Measurements from ENCODE around the gene TGFBR3. TPM values are rescaled to one million over a fixed set of nuclear protein-coding genes. Genes with fewer than 3 reads are reported as not detected.
A peak's percentile ranks its signal among the peaks of the same experiment; 100 is the strongest.

TGFBR3 gene
- total and polyA plus RNA-seq, 9 of the 15 experiments (the other 6 are each of a cell fraction or from before 2014, with no cell fraction given), result 3.6 to 32.4 (median 15.6) TPM

GRCh38 chr1:91733108-91733710 is 152.7 kb downstream of the TGFBR3 start (continued):
- TF ChIP-seq NR4A1 (CRISPR knock-in tag; IDR thresholded peaks at IDR 0.05), result no peak
- TF ChIP-seq NR4A1 (tag; IDR thresholded peaks at IDR 0.05), result 0 out of 2 replicates have a peak, but pooled peaks have one; percentile 32
- no peak for TF ChIP-seq UBTF (IDR thresholded peaks at IDR 0.05; ENCODE audit: borderline replicate concordance in 1 of 2, low read depth in 2 of 2, low read length in 2 of 2)
- TF ChIP-seq HMBOX1 (IDR thresholded peaks at IDR 0.05), result no peak
- TF ChIP-seq MTA1 (IDR thresholded peaks at IDR 0.05; ENCODE audit: borderline replicate concordance), result no peak
- peak; percentile 14; the same call in 1 of the 2 replicates for TF ChIP-seq NFRKB (IDR thresholded peaks at IDR 0.05; ENCODE audit: low read depth)
- no peak for TF ChIP-seq ADNP (tag; IDR thresholded peaks at IDR 0.05)
- TF ChIP-seq ZNF785 (CRISPR knock-in tag; IDR thresholded peaks at IDR 0.05), result no peak
- TF ChIP-seq ZBTB17 (CRISPR knock-in tag; IDR thresholded peaks at IDR 0.05), result no peak
